ENCODE measurements around the gene CISTR.

- TF ChIP-seq POLR2A (IDR thresholded peaks at IDR 0.05; ENCODE audit: low read depth, low read length): no peak
- TF ChIP-seq POLR2AphosphoS5 (IDR thresholded peaks at IDR 0.05; ENCODE audit: low read depth, low read length): no peak
- no peak for TF ChIP-seq PAX5 (IDR thresholded peaks at IDR 0.05; ENCODE audit: insufficient read depth, low read length, severe bottlenecking)
Observed at GRCh38 chr12:53758730-53759103, 6.9 kb upstream of the CISTR start.

Measured in GM12891 (cell line).